Caki2 (cell line): ENCODE data around the gene MAPKAPK5. TPM values are rescaled to one million over a fixed set of nuclear protein-coding genes. Genes with fewer than 3 reads are reported as not detected.
A peak's percentile ranks its signal among the peaks of the same experiment; 100 is the strongest.
"Not testable (repeated sequence)": the region's sequence is repeated elsewhere in the genome, so short reads cannot be mapped to it uniquely, and the experiment has no call there.

Experiments used
- DNase-seq: peaks from one replicate; pipeline ENCODE4 v3.0.0-alpha.2; 2015; ENCODE audit warnings: low read depth
- in situ Hi-C: cut with HindIII; loops from 2 replicates; pipeline ENCODE4 v1.10.0; 2016; ENCODE audit warnings: low sequenced_read_pairs, low pct_unique_long_range_greater_than_20kb, mixed read lengths
- total RNA-seq: library from RNA; depleted of rRNA; stranded (reverse); fragments of >200 nt; shearing (Covaris generic); gene quantifications from 2 replicates; pipeline ENCODE4 v1.2.3, GENCODE V29; 2014; ENCODE audit warnings: low replicate concordance

Gene MAPKAPK5
- total RNA-seq, 1 experiment from 2014 or later: 50.8 TPM

DNA sequence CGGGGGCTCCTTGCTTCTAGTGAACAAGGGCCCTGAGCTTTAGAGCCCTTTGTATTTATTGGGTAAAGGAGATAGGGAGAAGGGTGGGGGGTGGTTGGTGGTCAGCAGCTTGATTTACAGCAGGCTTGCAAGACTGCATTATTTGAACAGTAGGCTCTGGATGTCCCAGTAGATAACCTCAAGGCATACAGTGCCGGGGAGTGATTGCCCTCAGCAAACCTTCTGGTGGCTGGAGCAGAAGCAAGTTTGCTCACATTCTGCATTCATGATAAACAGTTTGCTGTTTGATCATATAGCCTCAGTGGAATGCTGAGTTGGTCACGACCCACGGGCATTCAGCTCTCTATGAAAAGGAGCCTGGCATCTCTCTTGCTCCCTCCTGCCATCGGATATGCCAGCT lies 16.5 kb upstream of the MAPKAPK5 start:
- in situ Hi-C loops: no loop called here
- no peak for DNase-seq

DNA sequence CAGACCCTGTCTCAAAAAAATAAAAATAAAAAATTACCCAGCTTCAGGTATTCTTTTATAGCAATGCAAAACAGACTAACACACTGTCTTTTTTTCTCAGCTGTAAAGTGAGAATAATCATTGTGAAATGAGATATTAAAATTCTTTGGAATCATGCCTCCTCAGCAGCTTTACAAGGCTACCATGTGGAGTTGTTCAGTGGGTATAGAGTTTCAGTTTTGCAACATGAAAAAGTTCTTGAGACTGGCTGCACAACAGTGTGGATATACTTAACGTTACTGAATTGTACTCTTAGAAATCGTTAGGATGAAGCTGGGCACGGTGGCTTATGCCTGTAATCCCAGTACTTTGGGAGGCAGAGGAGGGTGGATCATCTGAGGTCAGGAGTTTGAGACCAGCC lies 15.7 kb upstream of the MAPKAPK5 start:
- in situ Hi-C loops: no loop called here

DNA sequence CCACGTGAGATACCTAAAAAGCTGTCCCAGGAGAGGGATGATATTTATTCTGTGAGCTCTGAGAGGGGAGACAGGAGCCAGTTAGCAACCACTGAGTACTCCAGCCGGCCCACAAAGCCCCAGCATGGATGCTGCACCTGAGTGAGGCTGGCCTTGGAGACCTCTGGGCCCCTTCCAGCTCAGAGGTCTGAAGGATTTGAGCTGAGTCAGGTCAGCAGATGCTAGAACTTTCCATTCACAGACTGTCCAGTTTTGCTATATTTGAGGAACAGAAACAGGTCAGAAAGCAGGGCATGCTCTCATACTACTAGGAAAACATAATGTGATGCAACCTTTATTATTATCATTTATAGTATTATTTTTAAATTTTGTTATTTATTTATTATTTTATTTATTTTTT lies 15.0 kb upstream of the MAPKAPK5 start:
- in situ Hi-C loops: no loop called here
- DNase-seq: no peak

More for the DNA sequence above, 15.7 kb upstream of the MAPKAPK5 start:
- DNase-seq: no peak

GRCh38 chr12:111827907-111828306 lies 14.1 kb upstream of the MAPKAPK5 start:
- in situ Hi-C loops: no loop called here

GRCh38 chr12:111828338-111828979 lies 13.6 kb upstream of the MAPKAPK5 start:
- in situ Hi-C loops: no loop called here
- DNase-seq: no peak

More at GRCh38 chr12:111827907-111828306, 14.1 kb upstream of the MAPKAPK5 start:
- DNase-seq: no peak

DNA sequence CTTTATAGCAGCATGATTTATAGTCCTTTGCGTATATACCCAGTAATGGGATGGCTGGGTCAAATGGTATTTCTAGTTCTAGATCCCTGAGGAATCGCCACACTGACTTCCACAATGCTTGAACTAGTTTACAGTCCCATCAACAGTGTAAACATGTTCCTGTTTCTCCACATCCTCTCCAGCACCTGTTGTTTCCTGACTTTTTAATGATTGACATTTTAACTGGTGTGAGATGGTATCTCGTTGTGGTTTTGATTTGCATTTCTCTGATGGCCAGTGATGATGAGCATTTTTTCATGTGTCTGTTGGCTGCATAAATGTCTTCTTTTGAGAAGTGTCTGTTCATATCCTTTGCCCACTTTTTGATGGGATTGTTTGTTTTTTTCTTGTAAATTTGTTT lies 12.4 kb upstream of the MAPKAPK5 start:
- in situ Hi-C loops, DNase-seq: not testable (repeated sequence)

GRCh38 chr12:111834740-111835386 lies 7.2 kb upstream of the MAPKAPK5 start:
- DNase-seq, in situ Hi-C loops: not testable (repeated sequence)

- DNase-seq, in situ Hi-C loops: not testable (repeated sequence)
Observed at GRCh38 chr12:111835531-111836181, 6.4 kb upstream of the MAPKAPK5 start.

DNA sequence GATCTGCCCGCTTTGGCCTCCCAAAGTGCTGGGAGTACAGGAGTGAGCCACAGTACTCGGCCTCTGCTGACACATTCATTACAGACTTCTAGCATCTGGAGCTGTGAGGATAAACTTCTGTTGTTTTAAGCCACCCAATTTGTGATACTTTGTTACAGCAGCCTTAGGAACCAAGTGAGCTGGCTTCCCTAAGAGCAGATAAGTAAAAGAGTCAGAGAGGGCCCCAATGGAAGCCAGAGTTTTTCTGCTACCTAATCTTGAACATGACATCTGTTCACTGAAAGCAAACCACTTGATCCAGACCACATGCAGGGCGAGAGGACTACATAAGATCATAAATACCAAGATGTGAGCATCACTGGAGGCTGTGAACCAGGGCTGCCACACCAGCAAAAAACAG lies 3.7 kb upstream of the MAPKAPK5 start:
- DNase-seq: no peak
- in situ Hi-C loops: no loop called here

DNA sequence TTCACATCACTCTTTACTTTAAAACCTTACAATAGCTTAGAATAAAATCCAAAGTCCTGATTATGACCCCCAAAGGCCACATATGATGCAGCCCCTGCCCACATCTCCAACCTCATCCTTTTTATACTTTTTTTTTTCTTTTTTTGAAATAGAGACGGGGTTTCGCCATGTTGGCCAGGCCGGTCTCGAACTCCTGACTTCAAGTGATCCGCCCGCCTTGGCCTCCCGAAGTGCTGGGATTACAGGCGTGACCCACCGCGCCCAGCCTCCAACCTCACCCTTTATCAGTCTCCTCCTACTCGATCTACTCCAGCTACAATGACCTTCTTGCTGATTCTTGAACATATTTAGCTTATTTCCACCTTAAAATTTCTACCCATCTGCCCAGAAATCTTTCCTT lies 1.2 kb upstream of the MAPKAPK5 start:
- in situ Hi-C loops: no loop called here
- DNase-seq: no peak

GRCh38 chr12:111841236-111841749 lies 735 bp upstream of the MAPKAPK5 start:
- DNase-seq: no peak
- in situ Hi-C loops: no loop called here

DNA sequence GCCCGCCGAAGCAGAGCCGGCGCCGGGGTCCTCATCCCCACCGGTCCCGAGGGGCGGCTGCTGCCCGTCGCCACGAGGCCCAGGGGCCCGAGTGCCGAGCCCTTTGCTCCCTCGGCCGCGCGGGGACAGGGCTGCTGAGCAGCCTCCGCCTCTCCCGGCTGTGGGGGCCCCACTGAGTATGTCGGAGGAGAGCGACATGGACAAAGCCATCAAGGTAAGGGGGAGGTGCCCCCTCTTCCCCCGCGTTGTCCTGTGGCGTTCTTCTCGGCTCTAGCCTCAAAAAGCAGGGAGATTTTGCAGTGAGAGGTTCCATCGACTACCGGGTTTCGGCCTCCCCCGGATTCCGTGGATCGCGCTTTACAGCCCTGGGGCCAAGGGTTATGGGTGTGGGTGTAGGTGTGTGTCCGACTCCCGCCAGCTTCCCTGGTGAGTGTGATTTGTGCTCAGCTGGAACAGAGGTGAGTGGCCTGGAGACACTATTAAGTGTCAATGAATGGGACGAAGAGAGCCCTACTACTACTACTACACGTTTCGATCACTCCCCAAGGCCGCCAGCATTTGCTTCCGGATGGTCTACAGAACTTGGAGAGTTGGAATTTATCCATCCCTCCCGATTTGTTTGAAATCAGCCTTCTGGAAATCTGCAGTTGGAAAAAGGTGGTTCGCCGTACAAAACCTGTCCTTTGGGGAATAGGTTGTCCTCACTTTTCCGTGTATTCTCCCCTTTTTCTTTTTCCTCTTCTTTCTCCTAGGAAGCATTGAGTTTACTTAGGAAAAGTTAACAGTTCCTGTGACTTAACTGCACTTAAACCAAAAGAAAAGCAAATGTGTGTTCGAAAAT lies 748 bp downstream of the MAPKAPK5 start:
- in situ Hi-C loops: no loop called here
- peak; percentile 42 for DNase-seq

- in situ Hi-C loops: no loop called here
- DNase-seq: no peak
Observed at GRCh38 chr12:111846016-111846415, 4.0 kb downstream of the MAPKAPK5 start.

DNA sequence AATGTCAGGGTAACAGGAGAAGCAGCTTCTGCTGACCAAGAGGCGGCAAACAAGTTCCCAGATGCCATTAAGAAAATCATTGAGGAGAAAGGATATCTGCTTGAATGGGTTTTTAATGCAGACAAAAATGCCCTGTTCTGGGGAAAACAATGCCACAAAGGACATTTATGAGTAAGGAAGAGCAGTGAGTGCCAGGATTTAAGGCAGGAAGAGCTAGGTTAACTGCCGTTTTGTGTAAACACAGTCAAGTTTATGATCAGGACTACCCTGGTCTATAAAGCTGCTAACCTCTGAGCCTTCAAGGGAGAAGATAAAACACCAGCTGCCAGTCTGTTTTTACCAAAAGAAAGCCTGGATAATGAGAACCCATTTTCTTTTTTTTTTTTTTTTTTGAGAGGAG lies 8.5 kb downstream of the MAPKAPK5 start:
- in situ Hi-C loops: no loop called here
- DNase-seq: no peak

- in situ Hi-C loops: no loop called here
- no peak for DNase-seq
Observed at GRCh38 chr12:111858186-111858585, 16.2 kb downstream of the MAPKAPK5 start.

DNA sequence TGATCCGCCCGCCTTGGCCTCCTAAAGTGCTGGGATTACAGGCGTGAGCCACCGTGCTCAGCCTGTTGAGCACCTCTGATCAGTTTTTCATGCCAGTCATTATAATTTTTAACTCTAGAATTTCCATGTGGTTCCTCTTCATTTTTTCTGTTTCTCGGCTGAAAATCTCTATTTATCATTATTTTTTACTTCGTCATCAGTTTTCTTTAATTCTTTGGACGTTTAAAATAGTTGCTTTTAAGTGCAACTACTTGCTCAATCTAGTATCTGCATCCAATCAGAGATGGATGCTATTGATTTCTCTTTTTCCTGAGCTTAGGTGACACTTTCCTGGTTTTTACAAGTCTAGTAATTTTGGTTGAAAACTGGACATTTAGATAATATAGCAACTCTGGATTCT lies 16.8 kb downstream of the MAPKAPK5 start:
- in situ Hi-C loops: no loop called here
- no peak for DNase-seq

GRCh38 chr12:111864913-111865312 lies 22.9 kb downstream of the MAPKAPK5 start:
- in situ Hi-C loops: no loop called here
- no peak for DNase-seq

DNA sequence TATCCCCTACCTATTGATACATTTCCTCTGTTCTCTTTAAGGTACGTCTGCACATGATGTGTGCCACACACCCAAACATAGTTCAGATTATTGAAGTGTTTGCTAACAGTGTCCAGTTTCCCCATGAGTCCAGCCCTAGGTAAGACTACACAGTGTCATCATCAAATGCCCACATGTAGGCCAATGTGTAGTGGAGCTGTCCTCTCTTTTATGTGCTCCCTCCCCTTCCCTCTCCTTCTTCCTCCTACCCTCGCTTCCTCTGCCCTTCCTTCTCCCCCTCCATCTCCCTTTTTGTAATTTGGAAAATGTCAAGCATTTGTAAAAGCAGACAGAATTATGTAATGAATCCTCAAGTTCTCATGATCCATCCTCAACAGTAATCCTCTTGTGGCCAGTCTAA lies 25.5 kb downstream of the MAPKAPK5 start:
- in situ Hi-C loops: no loop called here
- DNase-seq: no peak
